ENCODE results near the gene UNC50. TPM values are rescaled to one million over a fixed set of nuclear protein-coding genes. Genes with fewer than 3 reads are reported as not detected.

UNC50 gene
- total RNA-seq, 1 donor from 2014 or later, result 41.8 TPM

GRCh38 chr2:98583276-98583675, 25.1 kb upstream of the UNC50 start:
- H3K27ac Mint-ChIP-seq (ENCODE audit: unreplicated experiment), result no peak overlapping the region
- no peaks in the 10 kb centered on the region for H3K9me3 Mint-ChIP-seq (ENCODE audit: low read depth)
- peaks cover 12% of the 10 kb centered on the region for H3K36me3 Mint-ChIP-seq (ENCODE audit: low read depth)
- TF ChIP-seq, protein P1, sequence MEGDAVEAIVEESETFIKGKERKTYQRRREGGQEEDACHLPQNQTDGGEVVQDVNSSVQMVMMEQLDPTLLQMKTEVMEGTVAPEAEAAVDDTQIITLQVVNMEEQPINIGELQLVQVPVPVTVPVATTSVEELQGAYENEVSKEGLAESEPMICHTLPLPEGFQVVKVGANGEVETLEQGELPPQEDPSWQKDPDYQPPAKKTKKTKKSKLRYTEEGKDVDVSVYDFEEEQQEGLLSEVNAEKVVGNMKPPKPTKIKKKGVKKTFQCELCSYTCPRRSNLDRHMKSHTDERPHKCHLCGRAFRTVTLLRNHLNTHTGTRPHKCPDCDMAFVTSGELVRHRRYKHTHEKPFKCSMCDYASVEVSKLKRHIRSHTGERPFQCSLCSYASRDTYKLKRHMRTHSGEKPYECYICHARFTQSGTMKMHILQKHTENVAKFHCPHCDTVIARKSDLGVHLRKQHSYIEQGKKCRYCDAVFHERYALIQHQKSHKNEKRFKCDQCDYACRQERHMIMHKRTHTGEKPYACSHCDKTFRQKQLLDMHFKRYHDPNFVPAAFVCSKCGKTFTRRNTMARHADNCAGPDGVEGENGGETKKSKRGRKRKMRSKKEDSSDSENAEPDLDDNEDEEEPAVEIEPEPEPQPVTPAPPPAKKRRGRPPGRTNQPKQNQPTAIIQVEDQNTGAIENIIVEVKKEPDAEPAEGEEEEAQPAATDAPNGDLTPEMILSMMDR (IDR thresholded peaks at IDR 0.05), result no peak
- no peaks in the 10 kb centered on the region for H3K27me3 Mint-ChIP-seq (ENCODE audit: low read depth)
- H3K4me1 Mint-ChIP-seq (ENCODE audit: low read depth), result no peaks in the 10 kb centered on the region
- H3K4me3 Mint-ChIP-seq (ENCODE audit: unreplicated experiment), result no peak overlapping the region
- DNase-seq (ENCODE audit: low spot score), result no peak

DNA sequence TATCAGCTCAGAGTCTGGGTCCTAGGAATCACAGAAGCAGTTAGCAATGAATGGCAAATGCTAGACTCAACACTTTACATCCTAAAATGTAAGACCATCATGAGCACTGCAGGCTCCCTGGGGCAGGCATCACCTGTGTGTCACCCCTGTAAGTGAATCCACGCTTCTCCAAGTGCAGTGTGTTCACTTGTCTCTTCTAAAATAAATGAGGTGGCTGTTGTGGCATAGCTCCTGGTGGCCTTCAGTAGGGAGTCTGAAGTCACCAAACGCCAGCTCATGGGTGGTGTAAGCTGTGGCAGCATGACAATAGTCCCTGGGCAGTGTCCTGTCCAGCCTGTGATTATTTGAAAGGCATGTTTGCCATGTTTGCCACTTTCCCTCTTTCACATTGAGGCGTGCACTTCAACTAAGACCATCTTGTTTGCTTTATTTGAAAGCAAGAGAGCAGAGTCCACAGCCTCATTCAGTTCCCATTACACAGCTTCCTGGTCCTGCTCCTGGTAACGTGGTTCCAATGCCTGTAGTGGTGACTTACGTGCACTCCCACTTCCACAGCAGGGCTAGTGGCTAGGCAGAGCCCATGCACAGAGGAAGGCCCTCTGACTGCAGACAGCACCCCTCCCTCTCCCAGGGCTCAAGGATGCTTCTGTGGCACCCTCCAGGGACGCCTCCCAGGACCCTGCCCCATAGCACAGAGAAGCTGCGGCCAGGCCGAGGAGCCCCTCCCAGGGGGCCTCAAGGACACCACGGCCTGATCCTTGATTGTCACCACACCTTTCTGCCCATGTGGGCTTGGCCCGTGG, 24.4 kb upstream of the UNC50 start:
- no peak for DNase-seq (ENCODE audit: low spot score)
- TF ChIP-seq, protein P1 (IDR thresholded peaks at IDR 0.05), result no peak
- H3K36me3 Mint-ChIP-seq (ENCODE audit: low read depth), result peaks cover 12% of the 10 kb centered on the region
- no peak overlapping the region for H3K27ac Mint-ChIP-seq (ENCODE audit: unreplicated experiment)
- H3K9me3 Mint-ChIP-seq (ENCODE audit: low read depth), result no peaks in the 10 kb centered on the region
- no peaks in the 10 kb centered on the region for H3K27me3 Mint-ChIP-seq (ENCODE audit: low read depth)
- no peak overlapping the region for H3K4me3 Mint-ChIP-seq (ENCODE audit: unreplicated experiment)
- no peaks in the 10 kb centered on the region for H3K4me1 Mint-ChIP-seq (ENCODE audit: low read depth)

DNA sequence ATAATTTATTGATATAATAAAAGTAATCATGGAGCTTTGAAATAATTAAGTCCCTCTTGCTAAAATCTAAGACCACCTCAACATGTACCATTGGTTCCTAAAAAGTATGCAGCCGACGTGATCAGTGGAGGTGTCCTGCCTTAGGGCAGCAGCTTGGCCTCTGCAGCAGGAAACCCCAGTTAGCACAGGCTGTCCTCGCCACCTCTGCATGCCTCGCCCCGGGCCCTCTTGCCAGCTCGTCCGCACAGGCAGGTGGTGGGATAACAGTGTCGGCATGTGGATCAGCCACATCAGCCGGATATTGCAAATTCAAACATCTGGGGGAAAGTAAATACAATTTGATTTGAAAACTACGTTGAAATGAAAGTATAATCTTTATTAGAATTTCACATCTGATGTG, 23.0 kb upstream of the UNC50 start:
- Mint-ChIP-seq H3K27me3 (ENCODE audit: low read depth) (no peaks in the 10 kb centered on the region), H3K27ac (ENCODE audit: unreplicated experiment) (no peak overlapping the region), H3K9me3 (ENCODE audit: low read depth) (no peaks in the 10 kb centered on the region), H3K36me3 (ENCODE audit: low read depth) (peaks cover 12% of the 10 kb centered on the region), H3K4me1 (ENCODE audit: low read depth) (no peaks in the 10 kb centered on the region), H3K4me3 (ENCODE audit: unreplicated experiment) (no peak overlapping the region)
- DNase-seq (ENCODE audit: low spot score), result no peak
- TF ChIP-seq, protein P1 (IDR thresholded peaks at IDR 0.05), result no peak

- Mint-ChIP-seq H3K27ac (ENCODE audit: unreplicated experiment) (no peak overlapping the region), H3K9me3 (ENCODE audit: low read depth) (no peaks in the 10 kb centered on the region), H3K36me3 (ENCODE audit: low read depth) (peaks cover 12% of the 10 kb centered on the region), H3K4me1 (ENCODE audit: low read depth) (no peaks in the 10 kb centered on the region), H3K4me3 (ENCODE audit: unreplicated experiment) (no peak overlapping the region), H3K27me3 (ENCODE audit: low read depth) (no peaks in the 10 kb centered on the region)
- TF ChIP-seq, protein P1 (IDR thresholded peaks at IDR 0.05), result no peak
- DNase-seq (ENCODE audit: low spot score), result no peak
Observed at GRCh38 chr2:98586551-98587140, 21.7 kb upstream of the UNC50 start.

DNA sequence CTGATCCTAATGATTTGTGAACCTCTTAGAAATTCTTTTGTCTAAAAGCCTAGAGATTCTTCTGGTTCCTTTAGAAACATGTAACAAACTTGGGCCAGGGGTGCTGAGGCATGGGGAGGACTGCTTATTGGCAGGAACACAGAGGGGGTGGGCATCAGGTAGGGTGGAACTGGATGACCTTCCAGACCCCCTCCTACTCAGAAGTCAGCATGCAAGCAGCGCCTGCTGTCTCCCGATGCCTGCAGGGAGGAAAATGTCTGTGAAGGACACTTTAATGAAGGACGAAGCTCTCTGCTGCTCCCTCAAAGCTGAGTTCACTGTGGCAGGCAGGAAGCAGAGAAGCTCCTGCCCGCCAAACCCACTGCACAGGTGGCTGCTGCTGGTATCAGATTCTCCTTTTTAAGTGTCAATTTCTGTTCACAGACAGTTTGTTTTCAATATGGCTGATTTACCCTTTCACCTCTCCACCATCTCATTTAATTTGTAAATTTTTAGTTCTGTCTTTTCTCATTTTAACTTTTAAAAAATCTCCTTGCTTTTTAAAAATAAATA, 19.4 kb upstream of the UNC50 start:
- no peaks in the 10 kb centered on the region for H3K4me1 Mint-ChIP-seq (ENCODE audit: low read depth)
- no peak for DNase-seq (ENCODE audit: low spot score)
- H3K4me3 Mint-ChIP-seq (ENCODE audit: unreplicated experiment), result no peak overlapping the region
- no peaks in the 10 kb centered on the region for H3K27me3 Mint-ChIP-seq (ENCODE audit: low read depth)
- TF ChIP-seq, protein P1 (IDR thresholded peaks at IDR 0.05), result no peak
- H3K27ac Mint-ChIP-seq (ENCODE audit: unreplicated experiment), result no peak overlapping the region
- peaks cover 2% of the 10 kb centered on the region for H3K9me3 Mint-ChIP-seq (ENCODE audit: low read depth)
- peaks cover 10% of the 10 kb centered on the region for H3K36me3 Mint-ChIP-seq (ENCODE audit: low read depth)

Measured in chondrocyte (in vitro differentiated cells).